ENCODE measurements around the gene LIME1. TPM values are rescaled to one million over a fixed set of nuclear protein-coding genes. Genes with fewer than 3 reads are reported as not detected.
A peak's percentile ranks its signal among the peaks of the same experiment; 100 is the strongest.

The LIME1 gene
- total RNA-seq, 2 donors from 2014 or later, result 4.9 to 14.0 TPM

DNA sequence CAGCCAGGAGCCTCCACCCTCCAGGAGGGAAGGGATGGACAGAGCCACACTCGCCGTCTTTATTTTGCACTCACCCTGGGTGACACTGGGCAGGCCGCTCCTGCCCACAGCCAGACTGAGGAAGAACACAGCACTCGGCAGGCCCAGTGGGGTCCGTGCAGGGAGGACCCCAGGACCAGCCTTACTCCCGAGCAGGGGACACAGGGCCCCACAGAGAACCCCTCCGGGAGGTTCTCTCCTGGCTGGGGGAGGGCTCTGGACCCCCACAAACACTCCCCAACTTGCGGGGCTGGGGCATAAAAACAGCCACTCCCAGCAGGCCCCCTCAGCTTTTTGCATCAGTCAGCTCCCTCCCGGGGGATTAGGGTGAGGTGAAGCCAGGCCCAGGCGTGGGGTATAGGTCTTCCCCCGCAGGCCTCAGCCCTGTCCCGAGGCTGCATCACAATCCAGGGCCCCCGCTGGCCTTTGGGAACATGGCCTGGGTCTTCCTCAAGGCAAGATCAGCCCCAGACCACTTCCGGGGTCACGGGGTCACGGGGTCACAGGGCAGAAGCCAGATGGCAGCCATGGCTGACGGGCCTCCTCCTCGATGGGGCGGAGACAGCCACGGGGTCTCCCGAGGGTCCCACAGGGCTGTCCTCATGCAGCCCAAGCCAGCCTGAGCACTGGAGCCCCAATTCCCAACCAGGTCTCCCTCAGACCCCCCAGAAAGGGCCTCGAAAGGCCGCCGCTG lies 36.8 kb upstream of the LIME1 start:
- Histone ChIP-seq H3K9me3 (no peaks in the 10 kb centered on the region), H3K4me3 (no peak overlapping the region), H3K27me3 (no peaks in the 10 kb centered on the region), H3K4me1 (peaks cover 37% of the 10 kb centered on the region), H3K36me3 (replicated peaks in 1 of 2; ENCODE audit: insufficient read depth in 1 of 2, low read depth in 2 of 2) (no peaks in the 10 kb centered on the region), H3K27ac (peak overlapping the region in 2 of 4 donors; percentile 54 to 57)
- TF ChIP-seq, protein P1, sequence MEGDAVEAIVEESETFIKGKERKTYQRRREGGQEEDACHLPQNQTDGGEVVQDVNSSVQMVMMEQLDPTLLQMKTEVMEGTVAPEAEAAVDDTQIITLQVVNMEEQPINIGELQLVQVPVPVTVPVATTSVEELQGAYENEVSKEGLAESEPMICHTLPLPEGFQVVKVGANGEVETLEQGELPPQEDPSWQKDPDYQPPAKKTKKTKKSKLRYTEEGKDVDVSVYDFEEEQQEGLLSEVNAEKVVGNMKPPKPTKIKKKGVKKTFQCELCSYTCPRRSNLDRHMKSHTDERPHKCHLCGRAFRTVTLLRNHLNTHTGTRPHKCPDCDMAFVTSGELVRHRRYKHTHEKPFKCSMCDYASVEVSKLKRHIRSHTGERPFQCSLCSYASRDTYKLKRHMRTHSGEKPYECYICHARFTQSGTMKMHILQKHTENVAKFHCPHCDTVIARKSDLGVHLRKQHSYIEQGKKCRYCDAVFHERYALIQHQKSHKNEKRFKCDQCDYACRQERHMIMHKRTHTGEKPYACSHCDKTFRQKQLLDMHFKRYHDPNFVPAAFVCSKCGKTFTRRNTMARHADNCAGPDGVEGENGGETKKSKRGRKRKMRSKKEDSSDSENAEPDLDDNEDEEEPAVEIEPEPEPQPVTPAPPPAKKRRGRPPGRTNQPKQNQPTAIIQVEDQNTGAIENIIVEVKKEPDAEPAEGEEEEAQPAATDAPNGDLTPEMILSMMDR (IDR thresholded peaks at IDR 0.05), result no peak
- no peak for TF ChIP-seq POLR2A (IDR thresholded peaks at IDR 0.05)
- ATAC-seq (no peak), DNase-seq (peak in 1 of 4 donors; percentile 12)
- 74 to 81% methylated on average over 7 to 23 of the region's 24 CpGs for WGBS, 2 donors
- intact Hi-C loops (cut with DNase I), result loop anchor here (5.0 kb wide), 1 partner anchor 38 kb away; the partner anchor contains the start of genes LIME1 and SLC2A4RG

DNA sequence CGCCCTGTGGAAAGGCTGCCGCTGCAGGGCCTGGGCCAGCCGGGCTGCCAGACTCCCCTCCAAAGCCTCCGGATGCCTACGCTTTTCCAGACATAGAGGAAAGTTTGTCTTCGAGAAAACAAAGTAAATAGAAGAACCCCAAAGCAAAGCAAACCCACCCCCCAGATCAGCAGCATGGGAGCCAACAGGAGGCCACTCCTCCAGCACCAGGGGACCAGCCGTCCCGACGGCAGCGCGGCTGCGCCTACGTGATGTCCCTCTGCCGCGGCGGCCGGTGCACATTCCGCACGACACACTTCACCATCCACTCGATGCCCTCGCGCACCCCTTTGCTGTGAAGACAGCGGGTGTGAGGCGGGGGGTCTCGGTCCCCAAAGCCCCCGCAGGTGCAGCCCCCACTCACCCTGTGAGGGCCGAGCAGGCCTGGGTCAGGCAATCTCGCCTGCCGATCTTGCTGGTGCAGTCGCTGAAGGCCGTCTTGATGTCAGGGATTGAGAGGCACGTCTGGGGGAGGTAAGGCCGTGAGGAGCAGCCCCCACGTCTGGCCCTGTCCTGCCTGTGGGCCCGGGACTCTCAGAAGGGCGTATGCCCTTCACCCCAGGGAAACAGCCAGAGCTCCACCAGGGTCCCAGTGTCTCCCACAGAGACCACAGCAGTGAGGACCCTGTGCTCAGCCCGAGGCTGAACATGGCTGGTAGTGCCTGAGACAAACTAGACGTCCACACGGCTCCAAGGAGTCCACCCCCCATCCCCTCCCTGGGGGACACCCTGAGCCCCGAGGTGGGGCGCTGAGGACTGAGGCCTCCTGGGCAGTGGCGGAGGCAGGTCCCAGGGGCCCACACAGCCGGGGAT lies 36.0 kb upstream of the LIME1 start:
- H3K9me3 ChIP-seq, result no peaks in the 10 kb centered on the region
- intact Hi-C loops (cut with DNase I), result loop anchor here (5.0 kb wide), 1 partner anchor 37 kb away; the partner anchor contains the start of genes LIME1 and SLC2A4RG
- ATAC-seq, result no peak
- no peak for TF ChIP-seq POLR2A (IDR thresholded peaks at IDR 0.05)
- TF ChIP-seq, protein P1 (IDR thresholded peaks at IDR 0.05), result no peak
- H3K27me3 ChIP-seq, result no peaks in the 10 kb centered on the region
- WGBS, 2 donors, result 84 to 86% methylated on average over 6 to 43 of the region's 43 CpGs
- H3K4me1 ChIP-seq, result peaks cover 37% of the 10 kb centered on the region
- no peak overlapping the region for H3K4me3 ChIP-seq
- no peak for DNase-seq
- H3K36me3 ChIP-seq (replicated peaks in 1 of 2; ENCODE audit: insufficient read depth in 1 of 2, low read depth in 2 of 2), result peaks cover 0 to 3% of the 10 kb centered on the region in 2 donors
- no peak overlapping the region for H3K27ac ChIP-seq

GRCh38 chr20:63701051-63701328 lies 35.5 kb upstream of the LIME1 start:
- Histone ChIP-seq H3K4me1 (peaks cover 37% of the 10 kb centered on the region), H3K9me3 (no peaks in the 10 kb centered on the region), H3K27me3 (no peaks in the 10 kb centered on the region), H3K36me3 (replicated peaks in 1 of 2; ENCODE audit: insufficient read depth in 1 of 2, low read depth in 2 of 2) (peaks cover 0 to 3% of the 10 kb centered on the region in 2 donors), H3K4me3 (no peak overlapping the region), H3K27ac (no peak overlapping the region)
- intact Hi-C loops (cut with DNase I), result loop anchor here (5.0 kb wide), 1 partner anchor 36 kb away; the partner anchor contains the start of genes LIME1 and SLC2A4RG
- DNase-seq (no peak), ATAC-seq (no peak)
- TF ChIP-seq, protein P1 (IDR thresholded peaks at IDR 0.05), result no peak
- TF ChIP-seq POLR2A (IDR thresholded peaks at IDR 0.05), result no peak
- 49% methylated on average over 5 of the region's 5 CpGs; no CpG with 5 or more reads in 1 of the 2 donors for WGBS, 2 donors

DNA sequence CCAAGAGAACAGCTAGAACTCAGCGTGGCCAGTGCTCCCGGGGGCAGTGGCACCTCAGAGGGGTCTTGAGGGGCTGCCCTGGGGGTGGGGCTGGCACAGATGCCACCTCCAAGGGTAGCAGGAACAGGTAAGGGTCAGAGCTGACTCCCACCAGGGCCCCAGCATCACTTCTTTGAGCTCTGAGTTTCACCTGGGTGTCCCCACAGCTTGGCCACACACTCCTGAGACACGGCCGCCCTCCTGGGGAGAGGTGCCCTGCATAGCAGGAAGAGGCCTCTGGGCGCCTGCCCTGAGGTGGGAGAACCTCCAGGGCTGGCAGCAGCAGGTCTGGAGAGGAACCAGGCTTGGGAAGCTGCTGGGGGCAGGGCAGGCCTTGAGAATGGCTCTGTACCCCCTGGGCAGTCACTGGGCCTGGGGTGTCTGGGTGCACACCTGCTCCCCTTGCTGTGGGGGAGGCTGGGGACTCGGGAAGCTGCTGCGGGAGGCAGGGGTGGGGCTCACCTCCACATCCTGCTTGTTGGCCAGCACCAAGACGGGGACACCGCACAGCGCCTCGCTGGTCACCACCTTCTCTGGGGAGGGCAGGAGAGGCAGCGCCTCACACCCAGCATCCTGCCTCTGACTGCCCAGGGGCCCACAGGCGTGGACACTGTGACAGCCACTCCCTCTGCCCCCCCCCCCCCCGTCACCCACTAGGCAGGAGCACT lies 35.0 kb upstream of the LIME1 start:
- Histone ChIP-seq H3K4me1 (peaks cover 37% of the 10 kb centered on the region), H3K36me3 (replicated peaks in 1 of 2; ENCODE audit: insufficient read depth in 1 of 2, low read depth in 2 of 2) (peaks cover 0 to 3% of the 10 kb centered on the region in 2 donors), H3K9me3 (no peaks in the 10 kb centered on the region), H3K4me3 (no peak overlapping the region), H3K27ac (no peak overlapping the region), H3K27me3 (no peaks in the 10 kb centered on the region)
- TF ChIP-seq POLR2A (IDR thresholded peaks at IDR 0.05), result no peak
- TF ChIP-seq, protein P1 (IDR thresholded peaks at IDR 0.05), result no peak
- 86 to 100% methylated on average over 2 to 12 of the region's 14 CpGs for WGBS, 2 donors
- ATAC-seq (no peak), DNase-seq (peak in 2 of 4 donors; percentile 2 to 13)
- intact Hi-C loops (cut with DNase I), result loop anchor here (5.0 kb wide), 1 partner anchor 36 kb away; the partner anchor contains the start of genes LIME1 and SLC2A4RG
